Immature natural killer cell (primary cell): ENCODE results near the gene ZHX3. TPM values are rescaled to one million over a fixed set of nuclear protein-coding genes. Genes with fewer than 3 reads are reported as not detected.
A peak's percentile ranks its signal among the peaks of the same experiment; 100 is the strongest.

Experiments used
- DNase-seq, 3 donors: peaks; one replicate each; pipeline ENCODE4 v3.0.0; 2022; ENCODE audit warnings: mixed read lengths in 1 of 3
- H3K27ac Mint-ChIP-seq, 6 donors: one replicate each; pipeline ENCODE4 v1.8.0; 2020; ENCODE audit warnings: mixed read lengths in 6 of 6, mild to moderate bottlenecking in 5 of 6, inconsistent platforms in 4 of 6, moderate library complexity in 3 of 6
- H3K27me3 Mint-ChIP-seq, 3 donors: one replicate each; pipeline ENCODE4 v1.8.0; 2020 to 2021; ENCODE audit warnings: low read depth in 3 of 3, mild to moderate bottlenecking in 3 of 3, mixed read lengths in 3 of 3, moderate library complexity in 3 of 3, inconsistent platforms in 1 of 3
- H3K36me3 Mint-ChIP-seq, 3 donors: one replicate each; pipeline ENCODE4 v1.8.0; 2020; ENCODE audit warnings: mixed read lengths in 3 of 3, inconsistent platforms in 2 of 3, mild to moderate bottlenecking in 2 of 3
- H3K4me1 Mint-ChIP-seq, 2 donors: one replicate each; pipeline ENCODE4 v1.8.0; 2020; ENCODE audit warnings: inconsistent platforms in 2 of 2, mild to moderate bottlenecking in 2 of 2, mixed read lengths in 2 of 2, moderate library complexity in 1 of 2
- H3K4me3 Mint-ChIP-seq, 5 donors: one replicate each; pipeline ENCODE4 v1.8.0; 2020; ENCODE audit warnings: mild to moderate bottlenecking in 5 of 5, mixed read lengths in 5 of 5, inconsistent platforms in 3 of 5, moderate library complexity in 3 of 5
- H3K9me3 Mint-ChIP-seq, 6 donors: one replicate each; pipeline ENCODE4 v1.8.0; 2020; ENCODE audit warnings: mild to moderate bottlenecking in 6 of 6, mixed read lengths in 6 of 6, inconsistent platforms in 4 of 6, moderate library complexity in 3 of 6
- polyA plus RNA-seq, 3 donors: library from polyadenylated mRNA; unstranded; fragments of 300-500 nt; fragmentation: Illumina TruSeq; gene quantifications; one replicate each; pipeline ENCODE4 v1.2.3, GENCODE V29; 2021

ZHX3 gene
- polyA plus RNA-seq, 3 donors from 2014 or later, result 2.1 to 3.9 (median 3.3) TPM

DNA sequence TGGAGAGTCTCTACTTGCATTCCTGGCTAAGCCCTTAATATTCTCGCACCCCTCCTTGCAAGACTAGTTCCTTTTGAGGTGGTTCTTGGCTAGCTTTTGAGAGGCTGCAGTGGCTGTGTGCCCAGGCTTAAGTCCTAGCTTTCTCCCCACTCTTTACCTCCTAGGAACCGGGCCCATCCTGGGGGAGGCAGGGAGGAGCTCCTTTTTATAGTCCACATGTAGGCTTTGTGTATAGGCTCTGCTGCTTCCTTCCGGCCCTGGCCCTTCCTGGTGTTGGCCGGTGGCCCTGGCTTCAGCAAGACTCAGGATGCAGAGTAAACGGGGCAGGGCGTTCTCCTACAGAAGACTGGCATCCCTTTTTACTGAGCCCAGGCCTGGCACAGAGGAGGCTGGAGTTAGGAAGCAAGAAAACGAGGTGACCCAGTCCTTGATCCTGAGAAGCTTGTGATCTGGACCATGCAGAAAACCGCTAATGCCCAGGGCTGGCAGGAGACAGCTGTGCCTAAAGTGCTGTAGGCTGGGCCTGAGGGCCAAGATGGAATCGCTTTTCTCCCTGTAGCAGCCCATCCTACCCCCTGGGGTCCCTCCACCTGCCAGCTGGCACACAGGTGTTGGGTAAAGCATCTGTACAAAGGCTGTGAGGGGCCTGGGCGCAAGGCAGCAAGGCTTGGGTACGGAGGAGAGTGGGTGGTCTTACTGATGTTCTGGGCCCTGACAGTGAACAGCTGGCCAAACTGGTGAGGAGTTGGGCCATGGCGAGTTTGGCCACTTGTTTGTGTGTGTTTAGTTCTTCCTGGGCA is 171.5 kb downstream of the ZHX3 start:
- peak overlapping the region in 2 of 5 donors; percentile 2 to 11 for H3K4me3 Mint-ChIP-seq
- peaks cover 1 to 2% (median 1%) of the 10 kb centered on the region in 3 donors for H3K27me3 Mint-ChIP-seq
- no peak for DNase-seq
- peaks cover 94 to 95% of the 10 kb centered on the region in 2 donors for H3K4me1 Mint-ChIP-seq
- H3K27ac Mint-ChIP-seq, result peak overlapping the region in 3 of 6 donors; percentile 4 to 68 (median 67)
- no peaks in the 10 kb centered on the region for H3K9me3 Mint-ChIP-seq
- peaks cover 0 to 11% (median 0%) of the 10 kb centered on the region in 3 donors for H3K36me3 Mint-ChIP-seq

- no peaks in the 10 kb centered on the region for H3K9me3 Mint-ChIP-seq
- H3K4me1 Mint-ChIP-seq, result peaks cover 94 to 95% of the 10 kb centered on the region in 2 donors
- H3K27me3 Mint-ChIP-seq, result peaks cover 0 to 2% (median 1%) of the 10 kb centered on the region in 3 donors
- H3K4me3 Mint-ChIP-seq, result peak overlapping the region in 4 of 5 donors; percentile 8 to 90 (median 64)
- H3K27ac Mint-ChIP-seq, result peak overlapping the region in 5 of 6 donors; percentile 34 to 68 (median 48)
- no peak for DNase-seq
- peaks cover 0 to 11% (median 0%) of the 10 kb centered on the region in 3 donors for H3K36me3 Mint-ChIP-seq
Observed at GRCh38 chr20:41145317-41145716, 172.2 kb downstream of the ZHX3 start.

GRCh38 chr20:41143354-41143753 is 174.2 kb downstream of the ZHX3 start:
- Mint-ChIP-seq H3K27ac (peak overlapping the region; percentile 70 to 94 (median 88)), H3K9me3 (no peaks in the 10 kb centered on the region), H3K27me3 (peaks cover 2 to 7% (median 6%) of the 10 kb centered on the region in 3 donors), H3K36me3 (peaks cover 0 to 11% (median 0%) of the 10 kb centered on the region in 3 donors), H3K4me1 (peaks cover 98% of the 10 kb centered on the region in 2 donors), H3K4me3 (peak overlapping the region; percentile 79 to 90 (median 88))
- no peak for DNase-seq

DNA sequence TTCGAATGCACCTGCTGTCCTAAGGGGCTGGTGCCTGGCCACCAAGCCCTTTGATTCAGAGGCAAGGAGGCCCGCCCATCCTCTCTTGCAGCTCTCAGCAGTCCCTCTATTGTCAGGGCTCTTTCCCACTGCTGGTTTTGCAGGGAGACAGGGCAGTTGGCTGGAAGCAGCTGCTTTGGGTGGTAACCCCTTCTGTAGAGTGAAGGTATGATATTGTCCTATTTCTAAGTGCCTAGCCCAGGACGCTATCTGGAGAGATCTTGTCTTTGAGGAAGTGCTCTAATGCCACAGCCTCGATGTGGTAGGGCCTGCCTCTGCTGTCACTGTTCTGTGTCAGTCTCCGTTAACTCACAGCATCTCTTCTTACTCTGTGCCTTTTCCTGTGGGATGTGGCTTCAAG is 174.6 kb downstream of the ZHX3 start:
- Mint-ChIP-seq H3K9me3 (no peaks in the 10 kb centered on the region), H3K27me3 (peaks cover 4 to 11% (median 9%) of the 10 kb centered on the region in 3 donors), H3K27ac (peak overlapping the region; percentile 70 to 94 (median 88)), H3K4me3 (peak overlapping the region; percentile 79 to 90 (median 88)), H3K4me1 (peaks cover 97% of the 10 kb centered on the region in 2 donors), H3K36me3 (peaks cover 0 to 11% (median 0%) of the 10 kb centered on the region in 3 donors)
- peak; percentile 46 to 54 (median 46) for DNase-seq

GRCh38 chr20:41142245-41142644 is 175.3 kb downstream of the ZHX3 start:
- peaks cover 92% of the 10 kb centered on the region in 2 donors for H3K4me1 Mint-ChIP-seq
- DNase-seq, result no peak
- peak overlapping the region; percentile 79 to 90 (median 88) for H3K4me3 Mint-ChIP-seq

DNA sequence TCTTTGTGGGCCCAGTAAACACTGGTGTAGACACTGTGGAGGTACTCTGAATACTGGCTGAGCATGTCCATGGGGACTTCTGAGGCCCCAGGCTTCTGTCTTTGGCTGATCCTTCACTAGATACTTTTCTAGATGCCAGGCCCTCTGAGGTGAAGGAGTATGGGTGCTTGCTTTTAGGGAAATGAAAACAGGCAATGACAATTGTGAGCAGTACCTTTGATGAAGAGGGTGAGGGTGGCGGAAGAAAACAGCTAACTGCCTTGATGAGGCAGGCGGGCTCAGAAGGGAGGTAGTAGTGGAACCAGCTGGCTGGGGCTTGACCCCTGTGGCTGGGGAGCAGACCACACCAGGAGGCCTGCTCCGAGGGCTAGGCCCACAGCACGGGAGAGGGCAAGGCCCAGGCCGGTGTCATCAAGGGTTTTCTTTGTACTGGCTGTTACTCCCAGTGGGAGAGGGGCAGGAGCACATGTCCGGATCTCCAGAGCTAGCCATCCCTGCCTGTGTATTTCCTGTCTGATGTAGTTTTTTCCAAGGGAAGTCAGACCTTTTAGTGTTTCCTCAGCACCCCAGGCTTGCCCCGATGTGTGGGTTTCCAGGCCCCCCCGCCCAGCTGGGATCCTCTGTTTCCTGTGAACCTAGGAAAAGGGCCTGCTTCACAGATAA is 176.2 kb downstream of the ZHX3 start:
- Mint-ChIP-seq H3K27ac (peak overlapping the region; percentile 59 to 96 (median 90)), H3K36me3 (peaks cover 0 to 7% (median 0%) of the 10 kb centered on the region in 3 donors)
- no peak for DNase-seq

More at GRCh38 chr20:41142245-41142644, 175.3 kb downstream of the ZHX3 start:
- Mint-ChIP-seq H3K36me3 (peaks cover 0 to 11% (median 0%) of the 10 kb centered on the region in 3 donors), H3K9me3 (no peaks in the 10 kb centered on the region), H3K27me3 (peaks cover 4 to 12% (median 9%) of the 10 kb centered on the region in 3 donors), H3K27ac (peak overlapping the region; percentile 70 to 94 (median 84))

GRCh38 chr20:41140226-41141133 is 177.1 kb downstream of the ZHX3 start:
- no peak for DNase-seq

More for the DNA sequence above, 176.2 kb downstream of the ZHX3 start:
- H3K27me3 Mint-ChIP-seq, result peaks cover 4 to 14% (median 11%) of the 10 kb centered on the region in 3 donors
- no peaks in the 10 kb centered on the region for H3K9me3 Mint-ChIP-seq
- H3K4me1 Mint-ChIP-seq, result peaks cover 85% of the 10 kb centered on the region in 2 donors
- peak overlapping the region; percentile 84 to 90 (median 89) for H3K4me3 Mint-ChIP-seq

GRCh38 chr20:41139227-41140093 is 178.1 kb downstream of the ZHX3 start:
- Mint-ChIP-seq H3K4me1 (peaks cover 77% of the 10 kb centered on the region in 2 donors), H3K36me3 (peaks cover 0 to 3% (median 0%) of the 10 kb centered on the region in 3 donors), H3K9me3 (no peaks in the 10 kb centered on the region), H3K27ac (peak overlapping the region; percentile 88 to 96 (median 92)), H3K4me3 (peak overlapping the region; percentile 84 to 90 (median 89)), H3K27me3 (peaks cover 8 to 16% (median 12%) of the 10 kb centered on the region in 3 donors)
- no peak for DNase-seq

More at GRCh38 chr20:41140226-41141133, 177.1 kb downstream of the ZHX3 start:
- H3K4me3 Mint-ChIP-seq, result peak overlapping the region; percentile 84 to 90 (median 89)
- H3K27me3 Mint-ChIP-seq, result peaks cover 8 to 15% (median 12%) of the 10 kb centered on the region in 3 donors
- H3K4me1 Mint-ChIP-seq, result peaks cover 83 to 85% of the 10 kb centered on the region in 2 donors
- no peaks in the 10 kb centered on the region for H3K9me3 Mint-ChIP-seq
- H3K36me3 Mint-ChIP-seq, result peaks cover 0 to 7% (median 0%) of the 10 kb centered on the region in 3 donors
- peak overlapping the region; percentile 88 to 96 (median 92) for H3K27ac Mint-ChIP-seq

DNA sequence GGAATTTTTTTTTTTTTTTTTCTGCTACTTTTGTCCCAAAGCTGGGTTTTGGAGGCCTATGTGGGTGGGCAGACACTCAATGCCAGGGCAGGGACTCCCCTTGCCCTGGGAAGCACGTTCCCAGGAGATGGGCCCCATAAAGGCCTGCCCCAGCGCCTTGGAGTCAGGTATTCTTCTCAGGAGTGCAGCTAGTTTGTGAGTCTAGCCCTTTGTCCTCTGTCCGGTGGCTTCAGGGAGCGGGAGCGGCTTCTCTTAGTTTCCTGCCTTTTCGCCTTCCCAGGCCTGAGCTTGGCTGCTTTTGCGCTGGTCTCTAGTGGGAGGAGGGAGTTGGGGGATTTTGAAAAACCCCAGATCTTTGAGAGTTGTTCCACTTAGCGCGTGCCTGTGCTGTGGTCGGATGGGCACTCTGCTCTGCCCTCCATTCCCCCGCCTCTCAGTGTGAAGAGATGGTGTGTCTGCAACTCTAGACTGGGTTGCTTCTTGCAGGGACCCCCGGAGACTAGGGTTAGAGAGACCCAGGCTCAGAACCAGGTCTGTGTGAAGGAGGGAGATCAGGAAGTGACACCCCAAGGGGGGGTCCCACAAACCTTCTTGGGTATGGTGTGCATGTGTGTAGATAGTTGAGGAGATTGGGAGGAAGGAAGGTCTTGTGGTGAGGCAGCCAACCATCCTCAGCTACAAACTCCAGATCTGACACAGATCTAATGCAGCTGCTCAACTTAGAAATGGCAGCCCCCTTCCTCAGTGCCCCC is 178.9 kb downstream of the ZHX3 start:
- peak; percentile 56 to 57 (median 57) for DNase-seq
- H3K27ac Mint-ChIP-seq, result peak overlapping the region; percentile 88 to 96 (median 92)
- peaks cover 8 to 16% (median 12%) of the 10 kb centered on the region in 3 donors for H3K27me3 Mint-ChIP-seq
- no peaks in the 10 kb centered on the region for H3K36me3 Mint-ChIP-seq
- H3K4me3 Mint-ChIP-seq, result peak overlapping the region; percentile 84 to 90 (median 89)
- no peaks in the 10 kb centered on the region for H3K9me3 Mint-ChIP-seq
- H3K4me1 Mint-ChIP-seq, result peaks cover 69% of the 10 kb centered on the region in 2 donors

- Mint-ChIP-seq H3K9me3 (no peaks in the 10 kb centered on the region), H3K4me3 (peak overlapping the region; percentile 84 to 90 (median 89)), H3K36me3 (no peaks in the 10 kb centered on the region), H3K27ac (peak overlapping the region; percentile 88 to 96 (median 92)), H3K4me1 (peaks cover 61% of the 10 kb centered on the region in 2 donors), H3K27me3 (peaks cover 8 to 16% (median 12%) of the 10 kb centered on the region in 3 donors)
- peak; percentile 78 to 80 (median 79) for DNase-seq
Observed at GRCh38 chr20:41137614-41138474, 179.7 kb downstream of the ZHX3 start.
